WTC11 (cell line): ENCODE results near the gene CAMTA1.

ENCODE experiments used
- CBFB ChIP-seq: sonication (generic); formaldehyde crosslinking; IDR thresholded peaks from 2 replicates; pipeline ENCODE4 v1.8.1; 2022; ENCODE audit warnings: mild to moderate bottlenecking, low read depth, missing genetic modification reagents
- CREB1 ChIP-seq: sonication (generic); formaldehyde crosslinking; IDR thresholded peaks from 2 replicates; pipeline ENCODE4 v1.8.0; 2023; ENCODE audit warnings: mild to moderate bottlenecking, missing genetic modification reagents
- E2F1 ChIP-seq: sonication (generic); formaldehyde crosslinking; IDR thresholded peaks from 2 replicates; pipeline ENCODE4 v1.8.0; 2022; ENCODE audit warnings: mild to moderate bottlenecking, missing genetic modification reagents

- TF ChIP-seq CREB1 (CRISPR knock-in tag) (no peak), CBFB (no peak), E2F1 (CRISPR knock-in tag) (no peak)
These were observed 464.9 kb downstream of the CAMTA1 start for GRCh38 chr1:7250176-7250575.
